ENCODE measurements around the gene RNH1.

- no peak for TF ChIP-seq CTCF (IDR thresholded peaks at IDR 0.05; ENCODE audit: low read depth, low read length)
- TF ChIP-seq MYC (IDR thresholded peaks at IDR 0.05; ENCODE audit: low read depth, low read length): no peak
- no peak for TF ChIP-seq POLR2A (IDR thresholded peaks at IDR 0.05; ENCODE audit: extremely low read depth, insufficient read length)
These were observed 21.2 kb upstream of the RNH1 start for GRCh38 chr11:528166-528814.
